Measurements from ENCODE around the gene WDR86.

Gene WDR86

GRCh38 chr7:151349507-151349853, 60.4 kb downstream of the WDR86 start:
- no peak for DNase-seq (ENCODE audit: low read depth, low spot score)

GRCh38 chr7:151348970-151349369, 60.9 kb downstream of the WDR86 start:
- no peak for DNase-seq (ENCODE audit: low read depth, low spot score)

- DNase-seq (ENCODE audit: low read depth, low spot score), result no peak
These were observed 62.6 kb downstream of the WDR86 start for GRCh38 chr7:151347200-151347599.

- DNase-seq (ENCODE audit: low read depth, low spot score), result no peak
These were observed 63.4 kb downstream of the WDR86 start for GRCh38 chr7:151346470-151346769.

GRCh38 chr7:151345576-151346469, 64.0 kb downstream of the WDR86 start:
- no peak for DNase-seq (ENCODE audit: low read depth, low spot score)

GRCh38 chr7:151343516-151343915, 66.3 kb downstream of the WDR86 start:
- DNase-seq (ENCODE audit: low read depth, low spot score), result no peak

- no peak for DNase-seq (ENCODE audit: low read depth, low spot score)
These were observed 67.0 kb downstream of the WDR86 start for GRCh38 chr7:151342811-151343210.

- no peak for DNase-seq (ENCODE audit: low read depth, low spot score)
These were observed 67.7 kb downstream of the WDR86 start for GRCh38 chr7:151342102-151342646.

GRCh38 chr7:151341357-151342101, 68.3 kb downstream of the WDR86 start, which contains the start of gene NUB1:
Gene NUB1, plus strand, starts transcription at chr7:151341812. Its CDS starts 3,538 bp downstream, at chr7:151345350.
- DNase-seq (ENCODE audit: low read depth, low spot score), result peak; percentile 86

- no peak for DNase-seq (ENCODE audit: low read depth, low spot score)
These were observed 69.0 kb downstream of the WDR86 start for GRCh38 chr7:151340794-151341356.

GRCh38 chr7:151339651-151340382, 70.0 kb downstream of the WDR86 start:
- DNase-seq (ENCODE audit: low read depth, low spot score), result no peak

GRCh38 chr7:151338809-151339208, 71.0 kb downstream of the WDR86 start:
- no peak for DNase-seq (ENCODE audit: low read depth, low spot score)

GRCh38 chr7:151337346-151337745, 72.5 kb downstream of the WDR86 start:
- DNase-seq (ENCODE audit: low read depth, low spot score), result no peak

GRCh38 chr7:151336027-151336708, 73.7 kb downstream of the WDR86 start:
- no peak for DNase-seq (ENCODE audit: low read depth, low spot score)

GRCh38 chr7:151334628-151335027, 75.2 kb downstream of the WDR86 start:
- no peak for DNase-seq (ENCODE audit: low read depth, low spot score)

All from activated CD4-positive, CD25-positive, alpha-beta regulatory T cell treated with anti-CD3 and anti-CD28 coated beads, Interleukin-2, amount 50 U/mL, for 16 hours (primary cell).